Sigmoid colon (tissue), 4 donors: ENCODE results near the gene POU2AF1.

Source experiments
- CTCF ChIP-seq, 4 experiments: fragments of 450-650 bp in 3 of 4; fragments of 200-600 bp in 1 of 4; IDR thresholded peaks; one replicate each; pipeline ENCODE4 v1.5.1; 2016 to 2019; ENCODE audit warnings: antibody characterized with exemption in 4 of 4, mild to moderate bottlenecking in 3 of 4, moderate library complexity in 2 of 4
- POLR2A ChIP-seq, 2 donors: fragments of 450-650 bp; IDR thresholded peaks; one replicate each; pipeline ENCODE4 v1.6.1; 2016; ENCODE audit warnings: antibody characterized with exemption in 2 of 2, mild to moderate bottlenecking in 2 of 2, moderate library complexity in 2 of 2
- POLR2AphosphoS5 ChIP-seq, 4 donors: sonication (generic); formaldehyde crosslinking; IDR thresholded peaks; one replicate each; pipeline ENCODE4 v1.6.1; 2017; ENCODE audit warnings: antibody characterized with exemption in 4 of 4

DNA sequence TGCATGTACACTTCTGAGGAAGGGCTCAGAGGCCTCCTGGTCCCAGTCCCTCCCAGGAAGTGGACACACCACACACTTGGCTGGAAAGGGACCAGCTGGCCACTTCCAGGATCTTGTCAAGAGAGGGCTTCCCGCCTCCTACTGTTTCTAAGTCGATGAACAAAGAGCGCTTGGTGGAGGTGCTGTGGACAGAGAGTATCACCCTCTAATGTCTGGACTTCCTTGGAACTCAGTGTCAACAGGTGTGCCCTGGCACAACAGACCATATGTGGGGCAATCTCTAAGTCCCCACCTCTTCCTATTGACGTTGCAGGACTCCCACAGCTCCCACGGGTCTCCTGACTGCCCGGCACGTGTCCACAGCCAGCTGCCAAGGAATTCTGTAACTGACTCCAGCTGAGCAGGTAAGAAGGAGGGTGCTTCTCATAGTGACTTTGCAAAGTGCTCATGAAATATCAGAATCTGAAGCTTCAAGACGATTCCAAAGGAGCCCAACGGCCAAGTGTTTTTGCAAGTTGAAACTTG, 16.1 kb downstream of the POU2AF1 start:
- TF ChIP-seq CTCF (IDR thresholded peaks at IDR 0.05) (no peak), POLR2A (IDR thresholded peaks at IDR 0.05) (no peak), POLR2AphosphoS5 (IDR thresholded peaks at IDR 0.05) (no peak)
